Astrocyte of the spinal cord (primary cell): ENCODE data around the gene DTD2.

ENCODE experiments used
- DNase-seq: peaks from one replicate; pipeline ENCODE4 v3.0.0; 2011; ENCODE audit warnings: low read depth, low spot score
- H3K4me3 ChIP-seq: 2 replicates; pipeline ENCODE4 v1.5.1; 2011; ENCODE audit warnings: low read depth, mild to moderate bottlenecking, low read length, moderate library complexity
- CTCF ChIP-seq: IDR thresholded peaks from 2 replicates; pipeline ENCODE4 v1.5.1; 2012; ENCODE audit warnings: low read depth, mild to moderate bottlenecking, low read length, inconsistent platforms
- in situ Hi-C: cut with HindIII; loops from 2 replicates; pipeline ENCODE4 v1.10.0; 2017; ENCODE audit warnings: low sequenced_read_pairs

DTD2 gene

DNA sequence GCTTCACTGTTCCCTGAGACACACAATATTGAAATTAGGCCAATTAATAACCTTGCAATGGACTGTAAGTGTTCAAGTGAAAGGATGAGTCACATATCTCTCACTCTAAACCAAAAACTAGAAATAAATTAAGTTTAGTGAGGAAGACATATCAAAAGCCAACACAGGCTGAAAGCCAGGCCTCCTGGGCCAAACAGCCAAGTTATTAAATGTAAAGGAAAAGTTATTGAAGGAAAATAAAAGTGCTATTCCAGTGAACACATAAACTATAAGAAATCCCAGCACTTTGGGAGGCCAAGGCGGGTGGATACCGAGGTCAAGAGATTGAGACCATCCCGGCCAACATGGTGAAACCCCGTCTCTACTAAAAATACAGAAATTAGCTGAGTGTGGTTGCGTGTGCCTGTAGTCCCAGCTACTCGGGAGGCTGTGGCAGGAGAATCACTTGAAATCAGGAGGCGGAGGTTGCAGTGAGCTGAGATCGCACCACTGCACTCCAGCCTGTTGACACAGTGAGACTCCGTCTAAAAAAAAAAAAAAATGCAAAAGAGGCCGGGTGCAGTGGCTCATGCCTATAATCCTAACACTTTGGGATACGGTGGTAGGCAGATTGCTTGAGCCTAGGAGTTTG, 26.6 kb downstream of the DTD2 start:
- DNase-seq = no peak
- in situ Hi-C loops = no loop called here
- TF ChIP-seq CTCF = no peak
- H3K4me3 ChIP-seq = no peak overlapping the region

DNA sequence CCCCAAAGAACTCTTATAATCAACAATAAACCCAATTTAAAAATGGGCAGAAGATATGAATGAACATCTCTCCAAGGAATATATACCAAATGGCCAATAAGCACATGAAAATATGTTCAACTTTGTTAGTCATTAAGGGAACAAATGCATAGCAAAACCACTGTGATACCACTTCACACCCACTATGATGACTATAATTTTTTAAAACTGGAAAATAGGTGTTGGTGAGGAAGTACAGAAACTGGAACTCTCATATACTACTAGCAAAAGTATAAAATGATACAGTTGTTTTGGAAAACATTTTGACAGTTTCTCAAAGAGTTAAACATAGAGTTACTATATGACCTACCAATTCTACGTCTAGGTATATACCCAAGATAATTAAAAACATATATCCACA, 27.5 kb downstream of the DTD2 start:
- in situ Hi-C loops = no loop called here
- no peak for DNase-seq
- no peak overlapping the region for H3K4me3 ChIP-seq
- no peak for TF ChIP-seq CTCF

GRCh38 chr14:31428011-31428410, 29.3 kb downstream of the DTD2 start:
- DNase-seq = no peak
- in situ Hi-C loops = no loop called here
- TF ChIP-seq CTCF = no peak
- no peak overlapping the region for H3K4me3 ChIP-seq

DNA sequence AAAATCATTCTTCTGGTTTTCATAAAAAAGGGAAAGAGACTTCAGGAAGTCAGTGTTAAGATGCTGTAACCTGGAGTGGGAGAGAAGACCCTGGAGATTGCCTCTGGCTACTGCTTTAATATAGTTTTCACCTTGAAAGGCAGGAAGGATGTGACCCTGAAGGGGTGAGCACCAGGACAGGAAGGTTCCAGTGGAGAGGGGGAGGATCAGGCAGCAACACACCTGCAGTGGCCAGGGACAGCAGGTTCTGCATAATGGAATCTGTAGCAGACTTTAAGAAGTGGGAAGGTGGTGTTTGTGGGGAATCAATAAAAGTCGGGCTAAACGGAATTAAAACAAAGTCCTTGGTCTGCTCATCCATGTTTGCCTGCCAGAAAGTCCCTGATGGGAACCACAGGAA, 30.6 kb downstream of the DTD2 start:
- in situ Hi-C loops = no loop called here
- no peak for DNase-seq

GRCh38 chr14:31425905-31426304, 31.4 kb downstream of the DTD2 start:
- H3K4me3 ChIP-seq = no peak overlapping the region
- in situ Hi-C loops = no loop called here
- no peak for TF ChIP-seq CTCF
- DNase-seq = no peak

More for the DNA sequence above, 30.6 kb downstream of the DTD2 start:
- no peak for TF ChIP-seq CTCF
- H3K4me3 ChIP-seq = no peak overlapping the region

DNA sequence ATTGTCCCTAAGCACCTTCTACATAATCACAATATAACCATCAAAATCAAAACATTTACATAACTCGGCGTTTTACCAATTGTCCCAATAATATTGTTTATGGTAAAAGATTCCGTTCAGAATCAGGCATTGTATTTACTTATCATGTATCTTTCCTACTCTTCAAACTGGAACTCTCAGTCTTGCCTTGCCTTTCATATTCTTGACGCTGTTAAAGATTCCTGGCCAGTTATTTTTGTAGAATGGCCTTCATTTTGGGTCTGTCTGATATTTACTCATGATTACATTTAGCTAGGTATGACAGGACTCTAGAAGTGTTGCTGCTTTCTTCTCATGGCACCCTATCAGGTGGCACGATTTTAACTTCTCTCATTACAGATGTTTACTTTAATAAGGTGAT, 36.1 kb downstream of the DTD2 start:
- no peak overlapping the region for H3K4me3 ChIP-seq
- in situ Hi-C loops = no loop called here
- no peak for DNase-seq
- TF ChIP-seq CTCF = no peak
